SU-DHL-6 (cell line): ENCODE data around the gene HORMAD2.
"Not testable (repeated sequence)": the region's sequence is repeated elsewhere in the genome, so short reads cannot be mapped to it uniquely, and the experiment has no call there.

Source experiments
- H2AFZ ChIP-seq: fragments of 200-600 bp; sonication (generic); 2 replicates; pipeline ENCODE4 v1.6.1; 2014; ENCODE audit warnings: low read depth, mild to moderate bottlenecking, moderate library complexity, mixed read lengths, antibody characterized with exemption, low read length; ENCODE audit not compliant: severe bottlenecking
- H3F3A ChIP-seq: fragments of 200-600 bp; shearing (Covaris generic); 2 replicates; pipeline ENCODE4 v1.6.0; 2016; ENCODE audit warnings: antibody characterized with exemption, mild to moderate bottlenecking; ENCODE audit not compliant: insufficient read depth
- H3K27ac ChIP-seq: fragments of 200-600 bp; sonication (generic); 2 replicates; pipeline ENCODE4 v1.5.1; 2016; ENCODE audit warnings: low read depth, mild to moderate bottlenecking, low read length, moderate library complexity, mixed read lengths
- H3K27me3 ChIP-seq: fragments of 200-600 bp; sonication (generic), shearing (Covaris generic); 2 replicates; pipeline ENCODE4 v1.6.0; 2014; ENCODE audit warnings: mild to moderate bottlenecking, low read length
- H3K36me3 ChIP-seq: fragments of 200-600 bp; sonication (generic); 2 replicates; pipeline ENCODE4 v1.6.1; 2014; ENCODE audit warnings: mild to moderate bottlenecking, low read length, mixed read lengths
- H3K4me2 ChIP-seq: fragments of 300-600, 200-600 bp; shearing (Covaris generic), sonication (generic); 2 replicates; pipeline ENCODE4 v1.6.0; 2014; ENCODE audit warnings: low read length, low read depth, mild to moderate bottlenecking; ENCODE audit not compliant: poor library complexity, severe bottlenecking
- H3K4me3 ChIP-seq: fragments of 200-600 bp; sonication (generic); 2 replicates; pipeline ENCODE4 v1.5.1; 2014; ENCODE audit warnings: antibody characterized with exemption, low read length, mild to moderate bottlenecking, mixed read lengths; ENCODE audit not compliant: insufficient read depth, poor library complexity, severe bottlenecking
- H3K79me2 ChIP-seq: fragments of 200-600 bp; sonication (generic); 2 replicates; pipeline ENCODE4 v1.6.1; 2014; ENCODE audit warnings: mild to moderate bottlenecking, low read length, moderate library complexity; ENCODE audit not compliant: insufficient read depth
- H3K9ac ChIP-seq: fragments of 200-600 bp; sonication (generic); 2 replicates; pipeline ENCODE4 v1.7.0; 2014; ENCODE audit warnings: mild to moderate bottlenecking, low read length
- H3K9me2 ChIP-seq: fragments of 200-600 bp; sonication (generic); replicated peaks from 2 replicates; pipeline ENCODE4 v1.6.1; 2014; ENCODE audit warnings: low read length; ENCODE audit not compliant: insufficient read depth
- H3K9me3 ChIP-seq: fragments of 200-600 bp; sonication (generic); 2 replicates; pipeline ENCODE4 v1.6.1; 2014; ENCODE audit warnings: low read length, mixed read lengths; ENCODE audit not compliant: insufficient read depth
- H4K20me1 ChIP-seq: fragments of 200-600 bp; sonication (generic); 2 replicates; pipeline ENCODE4 v1.6.1; 2014; ENCODE audit warnings: low read depth, mild to moderate bottlenecking, antibody characterized with exemption, low read length, moderate library complexity, mixed read lengths
- EZH2phosphoT487 ChIP-seq: fragments of 200-600 bp; sonication (generic), shearing (Covaris generic); conservative IDR thresholded peaks from 2 replicates; pipeline ENCODE4 v1.6.1; 2018; ENCODE audit warnings: mild to moderate bottlenecking, antibody characterized with exemption, low read length, moderate library complexity, mixed read lengths
- TF ChIP-seq, protein P1 (sequence below): fragments of 200-600 bp; sonication (generic); IDR thresholded peaks from one replicate; pipeline ENCODE4 v1.5.1; 2017; ENCODE audit warnings: antibody characterized with exemption, mild to moderate bottlenecking, low read length, moderate library complexity; ENCODE audit not compliant: insufficient read depth, poor library complexity, severe bottlenecking

Gene HORMAD2

DNA sequence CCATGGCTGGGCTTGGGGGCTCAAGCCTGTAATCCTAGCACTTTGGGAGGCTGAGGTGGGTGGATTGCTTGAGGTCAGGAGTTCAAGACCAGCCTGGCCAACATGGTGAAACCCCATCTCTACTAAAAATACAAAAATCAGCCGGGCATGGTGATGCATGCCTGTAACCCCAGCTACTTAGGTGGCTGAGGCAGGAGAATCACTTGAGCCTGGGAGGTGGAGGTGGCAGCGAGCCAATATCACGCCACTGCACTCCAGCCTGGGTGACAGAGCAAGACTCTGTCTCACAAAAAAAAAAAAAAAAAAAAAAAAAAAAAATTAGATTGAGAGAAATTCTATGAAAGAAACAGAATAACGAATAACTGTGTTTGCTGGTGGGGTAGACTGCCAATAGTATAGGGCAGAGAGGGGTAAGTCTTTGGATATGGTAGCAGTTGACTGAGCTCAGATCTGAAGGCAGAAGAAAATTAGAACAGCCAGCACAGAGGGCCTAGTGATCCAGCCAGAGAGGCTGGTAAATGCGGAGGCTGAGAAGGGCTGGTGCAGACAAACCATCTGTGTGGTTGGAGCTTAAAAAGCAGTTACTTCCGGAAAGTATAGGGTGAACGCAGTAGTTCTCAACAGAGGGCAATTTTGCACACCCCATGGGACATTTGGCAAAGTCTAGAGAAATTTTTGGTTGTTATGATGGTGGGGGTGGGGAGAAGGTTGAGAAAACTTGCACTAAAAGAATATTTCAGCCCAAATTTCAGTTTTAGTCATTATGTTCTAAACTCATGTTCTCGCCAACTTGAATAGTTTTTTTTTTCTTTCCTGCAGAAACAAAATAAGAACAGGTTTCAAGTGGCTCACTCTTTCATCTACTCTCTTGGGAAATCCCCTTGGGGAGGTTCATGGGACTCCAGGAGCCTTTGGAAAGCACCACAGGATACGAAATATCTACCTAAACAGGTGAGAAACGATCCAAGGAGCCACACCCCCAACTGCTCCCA, 1.6 kb upstream of the HORMAD2 start:
- Histone ChIP-seq H3K27ac (peak overlapping the region; percentile 60), H4K20me1 (no peaks in the 10 kb centered on the region), H3K9ac (0 out of 2 replicates have a peak overlapping the region, but pooled peaks have one; percentile 5), H2AFZ (peak overlapping the region; percentile 72), H3K79me2 (no peaks in the 10 kb centered on the region), H3K36me3 (no peaks in the 10 kb centered on the region), H3K4me2 (peak overlapping the region; percentile 36), H3K4me3 (no peak overlapping the region), H3K9me2 (no peaks in the 10 kb centered on the region), H3K9me3 (no peaks in the 10 kb centered on the region), H3K27me3 (no peaks in the 10 kb centered on the region), H3F3A (no peaks in the 10 kb centered on the region)
- no peak for TF ChIP-seq EZH2phosphoT487
- TF ChIP-seq, protein P1, sequence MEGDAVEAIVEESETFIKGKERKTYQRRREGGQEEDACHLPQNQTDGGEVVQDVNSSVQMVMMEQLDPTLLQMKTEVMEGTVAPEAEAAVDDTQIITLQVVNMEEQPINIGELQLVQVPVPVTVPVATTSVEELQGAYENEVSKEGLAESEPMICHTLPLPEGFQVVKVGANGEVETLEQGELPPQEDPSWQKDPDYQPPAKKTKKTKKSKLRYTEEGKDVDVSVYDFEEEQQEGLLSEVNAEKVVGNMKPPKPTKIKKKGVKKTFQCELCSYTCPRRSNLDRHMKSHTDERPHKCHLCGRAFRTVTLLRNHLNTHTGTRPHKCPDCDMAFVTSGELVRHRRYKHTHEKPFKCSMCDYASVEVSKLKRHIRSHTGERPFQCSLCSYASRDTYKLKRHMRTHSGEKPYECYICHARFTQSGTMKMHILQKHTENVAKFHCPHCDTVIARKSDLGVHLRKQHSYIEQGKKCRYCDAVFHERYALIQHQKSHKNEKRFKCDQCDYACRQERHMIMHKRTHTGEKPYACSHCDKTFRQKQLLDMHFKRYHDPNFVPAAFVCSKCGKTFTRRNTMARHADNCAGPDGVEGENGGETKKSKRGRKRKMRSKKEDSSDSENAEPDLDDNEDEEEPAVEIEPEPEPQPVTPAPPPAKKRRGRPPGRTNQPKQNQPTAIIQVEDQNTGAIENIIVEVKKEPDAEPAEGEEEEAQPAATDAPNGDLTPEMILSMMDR = no peak

DNA sequence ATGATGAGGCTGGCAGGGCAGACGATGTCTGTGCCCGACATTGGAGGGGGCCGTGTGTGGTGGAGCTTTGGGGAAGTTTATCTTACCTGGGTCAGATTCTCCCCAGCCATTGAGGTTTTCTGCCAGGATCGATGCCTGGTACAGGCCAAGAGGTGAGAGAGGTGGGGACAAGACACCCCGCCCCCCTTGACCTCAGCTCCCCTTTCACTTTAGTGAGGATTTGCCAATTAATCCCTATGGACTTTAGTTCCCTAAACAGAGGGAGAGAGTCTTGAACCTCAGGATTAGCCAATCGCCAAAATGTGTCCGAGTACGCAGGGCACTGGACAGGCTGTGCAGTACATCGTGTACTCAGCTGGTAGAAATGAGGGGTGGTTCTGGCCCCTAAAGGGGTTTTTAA, 541 bp downstream of the HORMAD2 start:
- Histone ChIP-seq H3K9me3 (no peaks in the 10 kb centered on the region), H3K27ac (no peak overlapping the region), H3K27me3 (no peaks in the 10 kb centered on the region), H3K4me3 (no peak overlapping the region), H3F3A (no peaks in the 10 kb centered on the region), H3K9me2 (no peaks in the 10 kb centered on the region), H3K4me2 (no peak overlapping the region), H3K36me3 (no peaks in the 10 kb centered on the region), H2AFZ (no peak overlapping the region), H4K20me1 (no peaks in the 10 kb centered on the region), H3K79me2 (no peaks in the 10 kb centered on the region), H3K9ac (no peak overlapping the region)
- no peak for TF ChIP-seq EZH2phosphoT487

DNA sequence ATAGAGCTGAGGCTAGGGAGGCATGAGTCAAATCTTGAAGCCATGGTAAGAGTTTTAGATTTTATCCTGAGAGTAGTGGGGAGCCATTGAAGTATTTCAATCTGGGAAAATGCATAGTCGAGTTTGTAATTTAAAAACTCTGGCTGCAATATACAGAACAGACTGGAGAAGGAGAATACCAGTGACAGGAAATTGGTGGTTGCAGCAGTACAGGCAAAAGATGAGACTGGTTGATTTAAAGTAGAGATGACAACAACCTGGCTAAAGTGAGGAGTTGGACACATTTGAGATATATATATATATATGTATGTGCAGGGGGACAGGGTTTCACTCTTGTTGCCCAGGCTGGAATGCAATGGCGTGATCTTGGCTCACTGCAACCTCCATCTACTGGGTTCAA, 6.2 kb downstream of the HORMAD2 start:
- no peaks in the 10 kb centered on the region for H3K27me3 ChIP-seq
- no peak overlapping the region for H2AFZ ChIP-seq
- H3K9me2 ChIP-seq = no peaks in the 10 kb centered on the region
- no peak overlapping the region for H3K4me3 ChIP-seq
- H3K79me2 ChIP-seq = no peaks in the 10 kb centered on the region
- TF ChIP-seq EZH2phosphoT487 = no peak
- TF ChIP-seq, protein P1 = no peak
- H4K20me1 ChIP-seq = no peaks in the 10 kb centered on the region
- no peak overlapping the region for H3K27ac ChIP-seq
- no peak overlapping the region for H3K9ac ChIP-seq
- no peaks in the 10 kb centered on the region for H3K9me3 ChIP-seq
- H3K4me2 ChIP-seq = no peak overlapping the region
- H3F3A ChIP-seq = no peaks in the 10 kb centered on the region
- H3K36me3 ChIP-seq = no peaks in the 10 kb centered on the region

DNA sequence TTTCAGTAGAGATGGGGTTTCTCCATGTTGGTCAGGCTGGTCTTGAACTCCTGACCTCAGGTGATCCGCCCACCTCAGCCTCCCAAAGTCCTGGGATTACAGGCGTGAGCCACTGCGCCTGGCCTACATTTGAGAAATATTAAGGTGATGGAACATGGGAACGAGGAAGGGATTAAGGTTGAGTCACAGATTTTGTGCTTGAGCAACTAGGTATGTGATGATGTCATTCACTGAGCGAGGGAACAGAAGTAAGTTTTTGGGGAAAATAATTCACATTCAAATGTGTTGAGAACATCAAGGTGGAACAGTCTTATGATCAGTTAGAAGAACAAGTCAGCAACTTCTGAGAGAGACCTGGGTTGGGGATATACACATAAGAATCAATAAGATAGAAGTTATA, 6.8 kb downstream of the HORMAD2 start:
- H2AFZ ChIP-seq, H3K9ac ChIP-seq, H3K27me3 ChIP-seq: not testable (repeated sequence)

More for the DNA sequence above, 6.8 kb downstream of the HORMAD2 start:
- not testable (repeated sequence) for H3K36me3 ChIP-seq, H3K27ac ChIP-seq, H4K20me1 ChIP-seq, H3K4me3 ChIP-seq, H3K9me2 ChIP-seq, H3F3A ChIP-seq, H3K79me2 ChIP-seq, H3K4me2 ChIP-seq, H3K9me3 ChIP-seq
